Measurements from ENCODE around the gene ICAM4. TPM values are rescaled to one million over a fixed set of nuclear protein-coding genes. Genes with fewer than 3 reads are reported as not detected.

ICAM4 gene
- polyA plus RNA-seq, 1 of the 3 experiments (the other 2 are of a cell fraction): 0.05 TPM

GRCh38 chr19:10321417-10321797, 34.7 kb downstream of the ICAM4 start:
- no peak overlapping the region for H3K9ac ChIP-seq
- H3K9me2 ChIP-seq: no peaks in the 10 kb centered on the region
- H3K27me3 ChIP-seq (ENCODE audit: insufficient read depth): no peaks in the 10 kb centered on the region
- WGBS (ENCODE audit: low lambda C conversion rate): 97% methylated on average over 7 of the region's 11 CpGs
- peak; percentile 22 for DNase-seq
- TF ChIP-seq GATA2 (CRISPR knock-in tag; IDR thresholded peaks at IDR 0.05) (no peak), MEF2A (IDR thresholded peaks at IDR 0.05; ENCODE audit: borderline replicate concordance, low read depth) (no peak), REST (IDR thresholded peaks at IDR 0.05; ENCODE audit: low read depth, low read length) (no peak), POLR2AphosphoS5 (IDR thresholded peaks at IDR 0.05; ENCODE audit: low read depth, low read length) (no peak), USF2 (IDR thresholded peaks at IDR 0.05; ENCODE audit: borderline replicate concordance, low read depth, low read length) (no peak), MXI1 (IDR thresholded peaks at IDR 0.05; ENCODE audit: low read depth, low read length) (no peak), TCF12 (IDR thresholded peaks at IDR 0.05) (no peak), NRF1 (IDR thresholded peaks at IDR 0.05; ENCODE audit: low read depth, low read length) (no peak), FOXJ3 (CRISPR knock-in tag; IDR thresholded peaks at IDR 0.05) (no peak), NFIC (IDR thresholded peaks at IDR 0.05; ENCODE audit: borderline replicate concordance) (no peak), YY1 (IDR thresholded peaks at IDR 0.05; ENCODE audit: low read depth) (no peak), TAF1 (IDR thresholded peaks at IDR 0.05; ENCODE audit: borderline replicate concordance, low read depth, low read length) (no peak), TEAD4 (IDR thresholded peaks at IDR 0.05; ENCODE audit: borderline replicate concordance, insufficient read depth) (no peak), RFX5 (IDR thresholded peaks at IDR 0.05; ENCODE audit: low read length) (no peak)
- H3F3A ChIP-seq (replicated peaks; ENCODE audit: insufficient read depth): peaks cover 6% of the 10 kb centered on the region
- H3K79me2 ChIP-seq (ENCODE audit: insufficient read depth): 0 out of 2 replicates have a peak, but pooled peaks cover 7% of the 10 kb centered on the region
- no peak overlapping the region for H3K27ac ChIP-seq (ENCODE audit: low read depth in 2 of 2, low read length in 1 of 2)
- H4K20me1 ChIP-seq (ENCODE audit: insufficient read depth): no peaks in the 10 kb centered on the region
- H3K4me3 ChIP-seq (ENCODE audit: low read depth in 2 of 2, low read length in 1 of 2): no peak overlapping the region
- POLR2A ChIA-PET: interaction anchor here (1.4 kb wide), 1 partner anchor 13 kb away, joined by 4 read pairs; no protein-coding TSS in a partner anchor
- peaks cover 0 to 6% of the 10 kb centered on the region in 2 experiments; a peak in 1 of 4 replicates for H3K4me1 ChIP-seq (ENCODE audit: control insufficient read depth in 1 of 2, insufficient read depth in 2 of 2, low read depth in 1 of 2, low read length in 1 of 2)
- H3K9me3 ChIP-seq: no peaks in the 10 kb centered on the region
- no peak overlapping the region for H3K4me2 ChIP-seq
- CTCF ChIA-PET: interaction anchor here (0.7 to 1.5 kb wide), 3 partner anchors 56 to 95 kb away, joined by 3 to 4 read pairs (median 4); no protein-coding TSS in a partner anchor
- peaks cover 9 to 44% of the 10 kb centered on the region in 2 experiments for H3K36me3 ChIP-seq (replicated peaks in 1 of 2; ENCODE audit: control insufficient read depth in 1 of 2, insufficient read depth in 2 of 2, low read length in 1 of 2)
- no peak overlapping the region for H2AFZ ChIP-seq (ENCODE audit: low read depth)
